NB4 (cell line): Measurements from ENCODE around the gene ERFE.

Source experiments
- DNase-seq: peaks from one replicate; pipeline ENCODE4 v3.0.0; 2010; ENCODE audit warnings: low read depth
- H3K4me3 ChIP-seq: one replicate; pipeline ENCODE4 v1.5.1; 2011; ENCODE audit warnings: mild to moderate bottlenecking, low read depth, low read length, moderate library complexity
- MYC ChIP-seq: IDR thresholded peaks from 2 replicates; pipeline ENCODE4 v1.6.1; 2011; ENCODE audit warnings: low read depth, low read length
- POLR2A ChIP-seq: IDR thresholded peaks from 2 replicates; pipeline ENCODE4 v1.6.1; 2011; ENCODE audit warnings: mild to moderate bottlenecking; ENCODE audit not compliant: insufficient read length; ENCODE audit errors: extremely low read depth
- TF ChIP-seq, protein P1 (sequence below): IDR thresholded peaks from one replicate; pipeline ENCODE4 v1.5.1; 2012; ENCODE audit warnings: low read depth, low read length
- TF ChIP-seq, protein P2 (sequence below): IDR thresholded peaks from 2 replicates; pipeline ENCODE4 v1.6.1; 2011; ENCODE audit warnings: low read depth, low read length

ERFE gene

DNA sequence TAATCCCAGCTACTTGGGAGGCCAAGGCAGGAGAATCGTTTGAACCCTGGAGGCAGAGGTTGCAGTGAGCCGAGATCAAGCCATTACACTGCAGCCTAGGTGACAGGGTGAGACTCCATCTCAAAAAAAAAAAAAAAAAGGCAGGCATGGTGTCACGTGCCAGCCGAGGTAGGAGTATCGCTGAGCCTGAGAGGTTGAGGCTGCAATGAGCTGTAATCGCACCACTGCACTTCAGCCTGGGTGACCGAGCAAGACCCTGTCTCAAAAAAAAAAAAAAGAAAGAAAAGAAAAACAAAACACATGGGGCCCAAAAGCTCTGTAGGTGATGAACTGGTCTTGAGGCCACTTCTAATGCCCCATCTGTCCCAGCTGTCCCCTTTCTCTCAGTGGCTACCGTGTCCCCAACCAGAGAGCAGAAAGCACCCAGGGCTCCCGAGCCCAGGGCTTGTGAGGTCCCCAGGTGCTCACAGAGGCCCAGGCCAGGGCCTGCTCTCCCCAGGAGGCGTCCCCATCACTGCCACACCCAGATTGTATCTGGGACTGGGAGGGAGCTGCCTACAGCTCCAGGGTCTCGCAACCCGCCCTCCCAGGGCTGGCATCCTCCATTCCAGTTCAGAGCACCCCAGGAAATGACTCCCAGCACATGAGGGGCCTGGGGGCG is 11.8 kb upstream of the ERFE start:
- no peak overlapping the region for H3K4me3 ChIP-seq
- TF ChIP-seq, protein P1, sequence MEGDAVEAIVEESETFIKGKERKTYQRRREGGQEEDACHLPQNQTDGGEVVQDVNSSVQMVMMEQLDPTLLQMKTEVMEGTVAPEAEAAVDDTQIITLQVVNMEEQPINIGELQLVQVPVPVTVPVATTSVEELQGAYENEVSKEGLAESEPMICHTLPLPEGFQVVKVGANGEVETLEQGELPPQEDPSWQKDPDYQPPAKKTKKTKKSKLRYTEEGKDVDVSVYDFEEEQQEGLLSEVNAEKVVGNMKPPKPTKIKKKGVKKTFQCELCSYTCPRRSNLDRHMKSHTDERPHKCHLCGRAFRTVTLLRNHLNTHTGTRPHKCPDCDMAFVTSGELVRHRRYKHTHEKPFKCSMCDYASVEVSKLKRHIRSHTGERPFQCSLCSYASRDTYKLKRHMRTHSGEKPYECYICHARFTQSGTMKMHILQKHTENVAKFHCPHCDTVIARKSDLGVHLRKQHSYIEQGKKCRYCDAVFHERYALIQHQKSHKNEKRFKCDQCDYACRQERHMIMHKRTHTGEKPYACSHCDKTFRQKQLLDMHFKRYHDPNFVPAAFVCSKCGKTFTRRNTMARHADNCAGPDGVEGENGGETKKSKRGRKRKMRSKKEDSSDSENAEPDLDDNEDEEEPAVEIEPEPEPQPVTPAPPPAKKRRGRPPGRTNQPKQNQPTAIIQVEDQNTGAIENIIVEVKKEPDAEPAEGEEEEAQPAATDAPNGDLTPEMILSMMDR = no peak
- TF ChIP-seq POLR2A = no peak
- TF ChIP-seq, protein P2, sequence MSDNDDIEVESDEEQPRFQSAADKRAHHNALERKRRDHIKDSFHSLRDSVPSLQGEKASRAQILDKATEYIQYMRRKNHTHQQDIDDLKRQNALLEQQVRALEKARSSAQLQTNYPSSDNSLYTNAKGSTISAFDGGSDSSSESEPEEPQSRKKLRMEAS = no peak
- TF ChIP-seq MYC = no peak

DNA sequence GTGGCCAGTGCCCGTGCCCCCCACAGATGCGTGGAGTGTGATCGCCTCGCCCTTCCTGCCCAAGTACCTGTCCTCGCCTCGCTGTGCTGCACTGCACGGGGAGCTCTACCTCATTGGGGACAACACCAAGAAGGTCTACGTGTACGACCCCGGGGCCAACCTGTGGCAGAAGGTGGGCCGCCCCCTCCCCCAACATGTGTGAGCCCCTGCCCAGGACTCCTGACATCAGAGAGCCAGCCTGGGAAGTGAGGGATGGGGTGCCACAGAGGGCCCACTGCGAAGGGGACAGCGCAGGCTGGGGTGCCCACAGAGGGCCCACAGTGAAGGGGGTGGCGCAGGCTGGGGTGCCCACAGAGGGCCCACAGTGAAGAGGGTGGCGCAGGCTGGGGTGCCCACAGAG is 9.8 kb upstream of the ERFE start:
- no peak for DNase-seq
- no peak overlapping the region for H3K4me3 ChIP-seq
- TF ChIP-seq, protein P2 = no peak
- TF ChIP-seq MYC = no peak
- TF ChIP-seq, protein P1 = no peak

More for the DNA sequence above, 11.8 kb upstream of the ERFE start:
- DNase-seq = no peak

DNA sequence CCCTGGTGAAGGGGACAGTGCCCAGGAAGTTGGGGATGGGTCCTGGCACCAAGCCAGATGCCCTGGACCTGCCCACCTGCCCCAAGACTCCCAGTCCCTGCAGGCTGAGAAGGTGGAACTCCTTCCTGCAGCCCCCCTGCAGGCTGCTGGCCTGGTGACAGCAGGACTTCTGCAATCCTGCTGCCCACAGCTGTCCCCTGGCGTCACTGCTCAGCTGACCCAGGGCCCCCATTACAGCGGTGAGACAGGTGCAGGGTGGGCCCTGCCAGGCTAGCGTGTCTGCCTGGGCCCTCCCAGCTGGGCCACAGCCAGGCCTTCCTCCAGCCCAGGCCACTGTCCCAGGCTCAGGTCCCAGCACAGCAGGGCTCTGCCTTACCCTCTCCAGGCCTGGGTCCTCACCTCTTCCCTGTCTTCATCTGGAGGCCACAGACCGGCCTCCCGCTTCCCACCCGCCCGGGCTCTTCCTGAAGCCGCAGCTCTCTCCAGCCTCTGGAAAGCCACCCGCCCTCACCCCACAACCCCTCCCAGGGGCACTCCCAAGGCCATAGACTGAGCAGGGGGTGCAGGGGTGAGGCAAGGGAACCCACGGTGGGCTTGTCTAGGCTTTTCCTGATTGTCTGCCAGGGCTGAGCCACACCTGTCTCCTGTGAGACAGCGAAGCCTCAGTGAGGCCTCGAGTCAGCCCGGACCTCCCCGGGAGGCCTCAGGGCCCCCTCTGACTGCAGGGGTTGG is 8.8 kb upstream of the ERFE start:
- TF ChIP-seq MYC (no peak), POLR2A (no peak)
- TF ChIP-seq, protein P1 = no peak
- TF ChIP-seq, protein P2 = no peak
- no peak overlapping the region for H3K4me3 ChIP-seq
- no peak for DNase-seq

DNA sequence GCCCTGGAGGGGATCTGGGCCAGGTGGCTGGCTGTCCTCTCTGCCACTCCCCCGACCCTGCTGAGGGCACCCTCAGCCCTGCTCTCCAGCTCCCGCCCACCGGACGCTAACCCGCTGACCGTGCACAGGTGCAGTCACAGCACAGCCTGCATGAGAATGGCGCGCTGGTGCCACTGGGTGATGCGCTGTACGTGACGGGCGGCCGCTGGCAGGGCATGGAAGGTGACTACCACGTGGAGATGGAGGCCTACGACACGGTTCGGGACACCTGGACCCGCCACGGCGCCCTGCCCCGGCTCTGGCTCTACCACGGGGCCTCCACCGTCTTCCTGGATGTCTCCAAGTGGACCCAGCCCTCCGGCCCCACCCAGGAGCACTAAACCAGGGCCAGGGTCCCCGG is 8.1 kb upstream of the ERFE start:
- no peak overlapping the region for H3K4me3 ChIP-seq

DNA sequence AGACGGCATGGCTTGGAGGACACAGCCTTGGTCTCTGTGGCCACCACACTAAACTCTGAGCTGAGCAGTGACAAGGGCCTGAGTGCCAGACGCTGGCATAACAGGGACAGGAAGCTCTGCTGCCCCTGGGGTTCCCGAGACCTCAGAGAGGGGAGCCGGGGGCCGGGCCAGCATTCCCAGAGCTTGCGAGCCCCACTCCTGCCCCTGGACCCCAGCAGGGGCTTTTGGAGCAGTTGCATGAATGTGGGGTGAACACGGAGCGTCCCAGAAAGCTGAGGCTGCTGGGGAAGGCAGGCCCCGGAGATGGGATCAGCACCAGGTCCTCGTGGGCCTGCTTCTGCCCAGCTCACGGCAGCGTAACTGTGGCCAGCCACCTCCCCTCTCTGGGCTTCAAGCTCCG is 7.6 kb upstream of the ERFE start:
- no peak overlapping the region for H3K4me3 ChIP-seq
- no peak for DNase-seq
- TF ChIP-seq POLR2A = no peak
- TF ChIP-seq, protein P2 = no peak
- TF ChIP-seq, protein P1 = no peak
- no peak for TF ChIP-seq MYC

More for the DNA sequence above, 8.1 kb upstream of the ERFE start:
- no peak for TF ChIP-seq MYC
- TF ChIP-seq POLR2A = no peak
- TF ChIP-seq, protein P2 = no peak
- TF ChIP-seq, protein P1 = no peak
- no peak for DNase-seq
